Neutrophil (primary cell): Measurements from ENCODE around the gene MLLT6.

ENCODE experiments used
- H3K27ac ChIP-seq: fragments of 200-600 bp; sonication (generic); 2 replicates; pipeline ENCODE4 v1.5.1; 2016; ENCODE audit warnings: mild to moderate bottlenecking, moderate library complexity
- H3K27me3 ChIP-seq: fragments of 200-600 bp; sonication (generic); 2 replicates; pipeline ENCODE4 v1.6.0; 2016; ENCODE audit warnings: mild to moderate bottlenecking
- H3K36me3 ChIP-seq: fragments of 200-600 bp; sonication (generic); 2 replicates; pipeline ENCODE4 v1.5.1; 2017
- H3K4me1 ChIP-seq, 2 experiments: fragments of 200-600 bp in 1 of 2; sonication (generic) in 1 of 2; 1 replicate in 1 of 2; 2 replicates in 1 of 2; pipeline versions ENCODE4 v1.5.1 to v1.6.1; 2013 to 2016; ENCODE audit warnings: low read depth in 1 of 2, low read length in 1 of 2, mild to moderate bottlenecking in 1 of 2, moderate library complexity in 1 of 2; ENCODE audit not compliant: control insufficient read depth in 1 of 2, insufficient read depth in 1 of 2
- H3K4me3 ChIP-seq, 2 experiments: fragments of 200-600 bp in 1 of 2; sonication (generic) in 1 of 2; 1 replicate in 1 of 2; 2 replicates in 1 of 2; pipeline ENCODE4 v1.5.1; 2013 to 2016; ENCODE audit warnings: low read depth in 1 of 2, low read length in 1 of 2, mild to moderate bottlenecking in 1 of 2, moderate library complexity in 1 of 2
- H3K9me3 ChIP-seq: fragments of 200-600 bp; sonication (generic); 2 replicates; pipeline ENCODE4 v1.5.1; 2016
- CTCF ChIP-seq: fragments of 200-600 bp; sonication (generic); IDR thresholded peaks from 2 replicates; pipeline ENCODE4 v1.5.1; 2016; ENCODE audit warnings: antibody characterized with exemption

The MLLT6 gene

GRCh38 chr17:38674014-38674748, 30.9 kb upstream of the MLLT6 start:
- H3K4me1 ChIP-seq, result peaks cover 12 to 20% of the 10 kb centered on the region in 2 experiments
- no peak for TF ChIP-seq CTCF
- H3K9me3 ChIP-seq, result no peaks in the 10 kb centered on the region
- no peaks in the 10 kb centered on the region for H3K36me3 ChIP-seq
- H3K27me3 ChIP-seq, result peaks cover 97% of the 10 kb centered on the region
- peak overlapping the region; percentile 39 to 58 for H3K4me3 ChIP-seq
- no peak overlapping the region for H3K27ac ChIP-seq

- Histone ChIP-seq H3K9me3 (no peaks in the 10 kb centered on the region), H3K27me3 (peaks cover 97% of the 10 kb centered on the region), H3K4me1 (peaks cover 12 to 20% of the 10 kb centered on the region in 2 experiments), H3K4me3 (peak within 1 kb of the TSS; percentile 39 to 58), H3K27ac (no peak within 1 kb of the TSS), H3K36me3 (no peaks in the 10 kb centered on the region)
- no peak for TF ChIP-seq CTCF
Measured at GRCh38 chr17:38674749-38675615, 30.1 kb upstream of the MLLT6 start, which contains the start of gene EPOP. EPOP (minus strand) TSS chr17:38674957; CDS start chr17:38674495, 462 bp downstream.

GRCh38 chr17:38676706-38677504, 28.2 kb upstream of the MLLT6 start:
- Histone ChIP-seq H3K9me3 (no peaks in the 10 kb centered on the region), H3K36me3 (no peaks in the 10 kb centered on the region), H3K4me3 (no peak overlapping the region), H3K4me1 (peaks cover 12 to 20% of the 10 kb centered on the region in 2 experiments), H3K27me3 (peaks cover 85% of the 10 kb centered on the region), H3K27ac (no peak overlapping the region)
- peak; percentile 94 for TF ChIP-seq CTCF

- no peak overlapping the region for H3K4me3 ChIP-seq
- TF ChIP-seq CTCF, result no peak
- H3K27ac ChIP-seq, result no peak overlapping the region
- no peaks in the 10 kb centered on the region for H3K36me3 ChIP-seq
- peaks cover 12 to 20% of the 10 kb centered on the region in 2 experiments for H3K4me1 ChIP-seq
- H3K27me3 ChIP-seq, result peaks cover 76% of the 10 kb centered on the region
- H3K9me3 ChIP-seq, result no peaks in the 10 kb centered on the region
Measured at GRCh38 chr17:38677819-38678218, 27.3 kb upstream of the MLLT6 start.

- Histone ChIP-seq H3K9me3 (no peaks in the 10 kb centered on the region), H3K27ac (no peak overlapping the region), H3K27me3 (peaks cover 68% of the 10 kb centered on the region), H3K4me3 (no peak overlapping the region), H3K4me1 (no peaks in the 10 kb centered on the region), H3K36me3 (no peaks in the 10 kb centered on the region)
- TF ChIP-seq CTCF, result no peak
Measured at GRCh38 chr17:38681096-38681495, 24.0 kb upstream of the MLLT6 start.
